ENCODE measurements around the gene SLIT3.

Gene SLIT3

DNA sequence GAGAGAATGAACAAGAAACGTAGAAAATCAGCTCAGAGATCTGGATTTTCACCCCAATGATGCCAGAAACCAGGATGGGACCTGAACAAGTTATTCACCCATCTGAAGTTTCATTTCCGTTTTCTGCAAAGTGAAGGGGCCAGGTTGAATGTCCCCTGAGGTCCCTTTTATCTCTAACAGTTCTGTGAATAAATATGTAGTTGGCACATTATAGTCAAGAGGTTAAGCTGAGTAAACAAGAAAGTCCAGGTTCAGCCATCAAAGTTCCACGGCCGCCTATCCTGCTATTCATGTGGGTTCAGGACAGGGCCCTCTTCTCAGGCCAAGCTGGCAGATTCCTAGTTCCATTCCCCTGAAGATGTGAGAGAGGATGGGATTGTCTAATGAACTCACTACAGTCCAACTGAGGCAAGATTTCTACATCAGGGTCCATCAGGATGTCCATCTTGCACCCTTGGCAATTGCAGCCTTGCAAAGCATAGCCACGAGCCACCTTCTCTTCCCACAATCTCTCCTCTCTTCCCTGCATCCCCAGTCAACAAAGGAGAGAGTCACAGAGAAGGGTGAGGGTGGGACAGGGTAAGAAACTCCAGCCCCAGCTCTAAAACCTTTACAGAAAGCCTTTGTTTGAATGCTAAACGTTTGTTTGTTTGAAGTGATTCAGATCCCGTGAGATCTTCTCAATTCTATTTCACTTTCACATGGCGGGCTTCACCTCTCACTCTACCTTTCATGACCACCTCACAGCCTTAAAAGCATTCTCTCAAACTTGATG is 311.0 kb downstream of the SLIT3 start:
- Histone ChIP-seq H3K36me3 (ENCODE audit: control insufficient read depth, insufficient read depth, low read length) (no peaks in the 10 kb centered on the region), H3K27me3 (ENCODE audit: control insufficient read depth, insufficient read depth, low read length) (peaks cover 7% of the 10 kb centered on the region), H3K9me3 (ENCODE audit: control insufficient read depth, insufficient read depth, low read length) (no peaks in the 10 kb centered on the region), H3K9ac (ENCODE audit: low read depth, low read length) (no peak overlapping the region), H3K4me1 (ENCODE audit: control insufficient read depth, insufficient read depth, low read length) (peaks cover 18% of the 10 kb centered on the region), H3K4me3 (ENCODE audit: low read depth, low read length) (no peak overlapping the region)

DNA sequence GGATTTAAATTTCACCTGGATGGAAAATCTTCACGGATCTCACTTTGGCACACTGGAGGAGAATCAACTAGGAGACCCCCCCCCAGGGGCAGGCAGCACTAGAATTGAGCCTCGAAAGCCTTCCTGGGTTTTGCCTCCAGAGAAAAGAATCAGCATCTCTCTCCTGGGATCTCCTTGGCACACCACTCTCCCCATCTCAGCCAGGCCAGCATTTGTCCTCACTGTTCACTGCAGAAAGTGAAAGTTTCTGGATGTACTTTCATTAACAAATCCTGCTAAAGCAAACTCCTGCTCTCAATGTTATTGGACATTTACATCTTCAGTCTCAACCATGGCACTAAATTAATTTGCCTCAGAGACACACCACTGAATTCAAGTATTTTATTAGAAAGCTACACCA is 312.2 kb downstream of the SLIT3 start:
- Histone ChIP-seq H3K9ac (ENCODE audit: low read depth, low read length) (no peak overlapping the region), H3K9me3 (ENCODE audit: control insufficient read depth, insufficient read depth, low read length) (no peaks in the 10 kb centered on the region), H3K4me1 (ENCODE audit: control insufficient read depth, insufficient read depth, low read length) (peaks cover 23% of the 10 kb centered on the region), H3K36me3 (ENCODE audit: control insufficient read depth, insufficient read depth, low read length) (no peaks in the 10 kb centered on the region), H3K27me3 (ENCODE audit: control insufficient read depth, insufficient read depth, low read length) (peaks cover 7% of the 10 kb centered on the region), H3K4me3 (ENCODE audit: low read depth, low read length) (no peak overlapping the region)

DNA sequence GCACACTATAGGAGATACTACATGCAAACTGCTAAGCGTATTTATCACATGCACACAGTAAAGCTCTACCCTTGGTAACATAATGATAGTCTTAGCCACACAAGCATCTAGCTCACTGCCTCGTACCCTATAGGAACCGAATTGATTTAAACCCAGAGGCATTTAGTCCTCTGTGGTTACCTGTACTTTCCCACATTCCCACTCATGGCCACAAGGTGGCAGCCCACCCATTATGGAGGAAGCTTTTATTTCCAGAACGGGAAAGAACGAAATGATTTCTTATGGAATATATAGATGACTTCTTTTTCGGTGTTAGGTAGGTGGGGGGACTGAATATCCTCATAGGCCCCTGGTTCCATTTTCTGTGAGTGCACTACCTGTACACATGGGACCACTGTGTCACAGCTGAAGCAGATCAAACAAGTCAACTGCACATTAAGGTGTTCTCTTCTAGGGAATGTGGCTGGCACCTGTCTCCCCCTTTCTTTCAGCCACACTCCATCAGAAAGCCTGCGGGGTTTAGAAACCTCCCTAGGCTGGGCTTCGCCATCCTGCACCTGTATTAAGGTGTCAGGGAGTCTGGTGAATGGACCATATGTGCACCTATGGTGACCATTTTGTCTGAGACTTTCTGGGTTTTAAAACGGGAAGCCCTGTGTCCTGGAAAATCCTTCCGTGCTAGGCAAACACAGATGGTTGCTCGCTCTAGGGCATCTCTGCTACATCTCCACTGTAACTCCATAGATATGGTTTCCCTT is 313.2 kb downstream of the SLIT3 start:
- H3K27me3 ChIP-seq (ENCODE audit: control insufficient read depth, insufficient read depth, low read length) = peaks cover 7% of the 10 kb centered on the region
- no peaks in the 10 kb centered on the region for H3K36me3 ChIP-seq (ENCODE audit: control insufficient read depth, insufficient read depth, low read length)
- H3K4me3 ChIP-seq (ENCODE audit: low read depth, low read length) = no peak overlapping the region
- no peaks in the 10 kb centered on the region for H3K9me3 ChIP-seq (ENCODE audit: control insufficient read depth, insufficient read depth, low read length)
- peaks cover 27% of the 10 kb centered on the region for H3K4me1 ChIP-seq (ENCODE audit: control insufficient read depth, insufficient read depth, low read length)
- H3K9ac ChIP-seq (ENCODE audit: low read depth, low read length) = no peak overlapping the region

DNA sequence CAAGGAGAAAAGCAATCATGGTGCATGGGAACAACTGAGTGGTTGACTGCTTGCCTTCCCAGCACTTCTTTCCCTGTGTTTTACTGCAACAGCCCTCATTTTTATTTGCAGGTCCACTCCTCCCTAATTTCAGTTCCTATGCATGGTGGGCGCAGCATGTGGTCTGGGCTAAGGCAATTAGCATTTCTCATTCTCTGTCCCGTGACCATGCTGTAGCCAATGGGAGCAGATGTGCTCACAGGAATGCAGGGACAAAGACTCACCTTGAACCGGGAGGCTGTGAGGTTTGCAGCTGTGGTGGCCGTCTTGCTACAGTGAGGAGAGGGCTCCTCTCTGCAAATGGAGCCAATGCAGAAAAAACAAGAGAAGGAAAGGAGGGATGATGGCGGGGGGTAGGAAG is 315.5 kb downstream of the SLIT3 start:
- Histone ChIP-seq H3K27me3 (ENCODE audit: control insufficient read depth, insufficient read depth, low read length) (peaks cover 7% of the 10 kb centered on the region), H3K4me1 (ENCODE audit: control insufficient read depth, insufficient read depth, low read length) (peaks cover 23% of the 10 kb centered on the region), H3K4me3 (ENCODE audit: low read depth, low read length) (no peak overlapping the region), H3K9ac (ENCODE audit: low read depth, low read length) (no peak overlapping the region), H3K36me3 (ENCODE audit: control insufficient read depth, insufficient read depth, low read length) (no peaks in the 10 kb centered on the region), H3K9me3 (ENCODE audit: control insufficient read depth, insufficient read depth, low read length) (no peaks in the 10 kb centered on the region)

DNA sequence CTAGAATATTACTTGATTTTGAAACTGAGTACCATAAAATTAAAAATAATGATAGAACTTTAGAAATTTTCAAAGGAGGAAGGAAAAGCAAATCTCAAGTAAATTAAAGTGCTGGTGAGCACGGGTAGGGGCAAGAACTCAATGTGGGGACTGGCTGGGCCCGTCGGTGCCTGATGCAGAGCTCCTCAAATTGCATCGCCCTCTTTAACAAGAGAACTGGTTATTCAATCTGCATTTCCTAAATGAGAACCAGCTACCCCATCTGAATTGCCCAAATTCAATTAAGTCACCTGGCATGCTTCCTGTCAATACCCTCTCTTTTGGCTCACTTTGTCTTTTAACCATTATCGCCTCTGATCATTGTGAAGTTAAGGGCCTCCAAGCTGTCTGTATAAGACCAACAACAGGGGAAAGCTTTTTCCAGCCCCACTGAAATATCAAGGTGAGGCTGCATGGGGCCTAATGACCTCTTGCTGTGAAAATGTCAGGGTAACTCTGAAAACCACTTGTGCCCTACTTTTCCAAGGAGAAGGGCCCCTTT is 316.7 kb downstream of the SLIT3 start:
- Histone ChIP-seq H3K27me3 (ENCODE audit: control insufficient read depth, insufficient read depth, low read length) (peaks cover 7% of the 10 kb centered on the region), H3K4me1 (ENCODE audit: control insufficient read depth, insufficient read depth, low read length) (peaks cover 23% of the 10 kb centered on the region), H3K4me3 (ENCODE audit: low read depth, low read length) (no peak overlapping the region), H3K9ac (ENCODE audit: low read depth, low read length) (no peak overlapping the region), H3K36me3 (ENCODE audit: control insufficient read depth, insufficient read depth, low read length) (no peaks in the 10 kb centered on the region), H3K9me3 (ENCODE audit: control insufficient read depth, insufficient read depth, low read length) (no peaks in the 10 kb centered on the region)

DNA sequence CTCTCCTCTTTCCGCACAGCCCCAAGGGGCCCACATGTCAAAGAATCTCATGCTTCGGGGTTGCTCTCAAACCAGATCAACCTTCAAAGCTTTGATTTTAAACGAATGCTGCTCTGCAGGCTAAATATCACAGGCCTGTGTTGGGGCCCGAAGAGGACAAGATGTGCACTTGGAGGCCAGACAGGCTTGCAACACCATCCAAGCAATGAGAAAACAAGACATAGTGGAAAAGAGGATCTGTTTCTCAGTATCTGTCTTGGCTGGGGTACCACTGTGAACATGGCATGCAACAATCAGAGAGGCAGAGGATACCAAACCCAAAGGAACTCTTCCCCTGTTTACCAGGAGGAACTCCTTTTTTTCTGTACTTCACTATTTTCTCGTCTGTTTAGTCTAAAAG is 321.8 kb downstream of the SLIT3 start:
- H3K4me3 ChIP-seq (ENCODE audit: low read depth, low read length) = no peak overlapping the region
- H3K4me1 ChIP-seq (ENCODE audit: control insufficient read depth, insufficient read depth, low read length) = peaks cover 12% of the 10 kb centered on the region
- H3K9ac ChIP-seq (ENCODE audit: low read depth, low read length) = no peak overlapping the region
- H3K27me3 ChIP-seq (ENCODE audit: control insufficient read depth, insufficient read depth, low read length) = no peaks in the 10 kb centered on the region
- H3K9me3 ChIP-seq (ENCODE audit: control insufficient read depth, insufficient read depth, low read length) = no peaks in the 10 kb centered on the region
- no peaks in the 10 kb centered on the region for H3K36me3 ChIP-seq (ENCODE audit: control insufficient read depth, insufficient read depth, low read length)

DNA sequence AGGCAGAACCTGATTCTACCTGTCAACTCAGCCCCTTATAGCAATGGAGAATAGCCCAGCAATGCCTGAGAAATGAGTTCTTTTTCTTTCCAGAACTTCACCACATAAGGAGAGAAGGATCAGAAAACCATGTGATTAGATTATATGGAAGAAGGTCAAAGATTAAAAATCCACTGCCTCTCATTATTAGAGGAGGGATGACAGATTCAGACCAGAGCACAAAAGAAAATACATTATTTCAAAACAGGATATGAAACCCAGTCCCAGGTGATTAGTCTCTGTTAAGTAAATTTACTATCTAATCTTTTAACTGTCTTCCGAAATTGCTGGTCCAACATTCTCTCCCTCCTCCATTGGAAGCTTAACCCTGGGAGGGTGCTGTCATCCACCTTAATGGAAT is 322.4 kb downstream of the SLIT3 start:
- no peak overlapping the region for H3K9ac ChIP-seq (ENCODE audit: low read depth, low read length)
- H3K9me3 ChIP-seq (ENCODE audit: control insufficient read depth, insufficient read depth, low read length) = no peaks in the 10 kb centered on the region
- peaks cover 12% of the 10 kb centered on the region for H3K4me1 ChIP-seq (ENCODE audit: control insufficient read depth, insufficient read depth, low read length)
- H3K27me3 ChIP-seq (ENCODE audit: control insufficient read depth, insufficient read depth, low read length) = no peaks in the 10 kb centered on the region
- H3K36me3 ChIP-seq (ENCODE audit: control insufficient read depth, insufficient read depth, low read length) = no peaks in the 10 kb centered on the region
- H3K4me3 ChIP-seq (ENCODE audit: low read depth, low read length) = no peak overlapping the region

DNA sequence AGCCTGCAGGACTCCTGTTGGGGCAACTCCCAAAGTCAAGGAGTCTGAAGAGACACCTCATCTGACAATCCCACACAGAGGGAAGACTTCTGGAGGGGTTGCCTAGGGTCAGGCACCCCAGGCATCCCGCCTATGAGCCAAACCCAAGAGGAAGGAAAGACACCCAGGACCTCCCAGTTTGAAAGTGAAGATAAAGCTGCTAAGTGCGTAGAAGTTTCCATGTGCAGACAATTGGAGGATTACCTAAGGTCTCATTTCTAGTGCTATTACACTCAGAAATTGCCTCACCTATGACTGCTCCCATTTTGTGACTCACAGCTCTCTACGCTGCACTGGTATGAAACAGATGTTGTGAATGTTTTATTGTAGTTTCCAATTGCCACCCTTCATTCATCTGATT is 322.9 kb downstream of the SLIT3 start:
- H3K4me1 ChIP-seq (ENCODE audit: control insufficient read depth, insufficient read depth, low read length) = peaks cover 11% of the 10 kb centered on the region
- H3K9me3 ChIP-seq (ENCODE audit: control insufficient read depth, insufficient read depth, low read length) = no peaks in the 10 kb centered on the region
- H3K4me3 ChIP-seq (ENCODE audit: low read depth, low read length) = no peak overlapping the region
- H3K36me3 ChIP-seq (ENCODE audit: control insufficient read depth, insufficient read depth, low read length) = no peaks in the 10 kb centered on the region
- no peaks in the 10 kb centered on the region for H3K27me3 ChIP-seq (ENCODE audit: control insufficient read depth, insufficient read depth, low read length)
- no peak overlapping the region for H3K9ac ChIP-seq (ENCODE audit: low read depth, low read length)

DNA sequence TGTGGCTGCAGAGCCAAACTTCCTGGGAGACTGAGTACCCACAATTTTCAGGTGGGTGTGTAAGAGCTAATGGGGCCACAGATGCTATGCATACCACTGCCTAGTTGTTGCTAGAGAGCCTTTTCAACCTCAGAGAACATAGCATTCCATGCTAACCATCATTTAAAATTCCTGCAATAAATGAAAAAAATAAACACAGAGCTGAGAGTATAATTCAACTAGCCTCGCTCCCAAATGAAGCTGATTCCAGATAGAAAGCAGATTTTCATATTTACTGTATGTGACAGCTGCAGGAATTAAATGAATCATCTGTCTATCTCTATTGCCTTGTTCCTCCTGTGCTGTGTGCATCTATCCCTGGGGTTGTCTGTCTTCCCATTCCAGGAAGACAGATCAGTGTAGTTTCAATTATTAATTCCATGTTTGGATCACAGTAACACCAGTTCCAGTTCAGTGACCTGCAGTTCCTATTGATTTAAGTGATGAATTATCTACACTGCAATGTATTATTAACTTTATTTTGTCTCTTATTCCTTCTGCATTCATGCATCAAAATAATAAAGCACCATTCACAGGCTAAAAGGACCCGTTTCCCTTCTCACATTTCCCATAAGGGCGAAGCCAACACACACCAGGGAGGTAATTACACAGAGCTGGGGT is 324.5 kb downstream of the SLIT3 start:
- H3K4me3 ChIP-seq (ENCODE audit: low read depth, low read length) = no peak overlapping the region
- H3K9ac ChIP-seq (ENCODE audit: low read depth, low read length) = no peak overlapping the region
- no peaks in the 10 kb centered on the region for H3K9me3 ChIP-seq (ENCODE audit: control insufficient read depth, insufficient read depth, low read length)
- H3K27me3 ChIP-seq (ENCODE audit: control insufficient read depth, insufficient read depth, low read length) = no peaks in the 10 kb centered on the region
- H3K4me1 ChIP-seq (ENCODE audit: control insufficient read depth, insufficient read depth, low read length) = peaks cover 7% of the 10 kb centered on the region
- no peaks in the 10 kb centered on the region for H3K36me3 ChIP-seq (ENCODE audit: control insufficient read depth, insufficient read depth, low read length)

DNA sequence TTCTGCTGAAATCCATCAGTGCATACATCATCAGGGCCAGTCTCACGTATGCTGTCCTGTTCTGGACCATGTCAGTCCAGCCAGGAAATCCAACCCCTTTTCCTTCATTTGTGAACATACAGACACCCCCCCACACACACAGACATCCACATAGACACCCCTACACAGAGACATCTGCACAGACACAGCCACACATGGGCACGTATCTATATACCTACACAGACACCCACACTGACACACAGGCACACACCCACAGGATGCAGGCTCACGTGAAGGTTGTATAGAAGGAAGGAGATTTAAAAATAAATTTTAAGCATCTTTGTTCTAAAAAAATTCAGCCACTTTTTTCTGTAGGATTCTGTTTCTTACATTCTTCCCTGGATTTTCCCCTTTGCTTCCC is 325.6 kb downstream of the SLIT3 start:
- no peaks in the 10 kb centered on the region for H3K36me3 ChIP-seq (ENCODE audit: control insufficient read depth, insufficient read depth, low read length)
- H3K9ac ChIP-seq (ENCODE audit: low read depth, low read length) = no peak overlapping the region
- peaks cover 7% of the 10 kb centered on the region for H3K4me1 ChIP-seq (ENCODE audit: control insufficient read depth, insufficient read depth, low read length)
- no peak overlapping the region for H3K4me3 ChIP-seq (ENCODE audit: low read depth, low read length)
- no peaks in the 10 kb centered on the region for H3K27me3 ChIP-seq (ENCODE audit: control insufficient read depth, insufficient read depth, low read length)
- H3K9me3 ChIP-seq (ENCODE audit: control insufficient read depth, insufficient read depth, low read length) = no peaks in the 10 kb centered on the region

DNA sequence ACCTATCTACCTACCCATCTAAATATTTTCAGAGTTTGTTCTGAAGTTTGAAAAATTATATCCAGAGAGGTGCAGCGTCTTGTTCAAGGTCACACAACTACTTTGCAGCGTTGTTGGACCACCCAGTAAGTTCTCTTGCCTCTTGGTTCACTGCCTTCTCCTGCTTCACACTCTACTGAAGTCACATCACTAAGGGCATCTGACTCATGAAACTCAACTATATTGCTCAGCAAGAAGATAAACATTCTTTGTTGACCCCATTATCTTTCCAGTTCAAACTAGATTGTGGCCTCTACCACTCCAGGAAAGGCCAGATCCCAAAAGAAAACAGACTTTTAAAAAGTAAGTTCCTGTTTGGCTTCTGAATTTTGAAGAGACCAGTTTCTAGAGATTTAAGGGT is 326.9 kb downstream of the SLIT3 start:
- Histone ChIP-seq H3K9ac (ENCODE audit: low read depth, low read length) (no peak overlapping the region), H3K4me1 (ENCODE audit: control insufficient read depth, insufficient read depth, low read length) (peaks cover 7% of the 10 kb centered on the region), H3K27me3 (ENCODE audit: control insufficient read depth, insufficient read depth, low read length) (no peaks in the 10 kb centered on the region), H3K36me3 (ENCODE audit: control insufficient read depth, insufficient read depth, low read length) (no peaks in the 10 kb centered on the region), H3K9me3 (ENCODE audit: control insufficient read depth, insufficient read depth, low read length) (no peaks in the 10 kb centered on the region), H3K4me3 (ENCODE audit: low read depth, low read length) (no peak overlapping the region)
